GM21367 (cell line): ENCODE measurements around the gene ZNF787.
A peak's percentile ranks its signal among the peaks of the same experiment; 100 is the strongest.

Source experiments
- ATAC-seq: cut with Tn5 transposase; IDR thresholded peaks from one replicate; pipeline ENCODE4 v1.9.1; 2021; ENCODE audit not compliant: unreplicated experiment

The ZNF787 gene

GRCh38 chr19:56123266-56123891 is 2.3 kb upstream of the ZNF787 start:
- ATAC-seq = no peak

GRCh38 chr19:56120371-56121179 is 520 bp downstream of the ZNF787 start:
- ATAC-seq = peak; percentile 12

GRCh38 chr19:56120002-56120370 is 1.1 kb downstream of the ZNF787 start:
- ATAC-seq = no peak

- no peak for ATAC-seq
Observed at GRCh38 chr19:56119582-56119978, 1.5 kb downstream of the ZNF787 start.

GRCh38 chr19:56118666-56119581 is 2.2 kb downstream of the ZNF787 start:
- ATAC-seq = no peak

GRCh38 chr19:56117889-56118288 is 3.2 kb downstream of the ZNF787 start:
- no peak for ATAC-seq

GRCh38 chr19:56117376-56117884 is 3.7 kb downstream of the ZNF787 start:
- no peak for ATAC-seq

GRCh38 chr19:56116606-56117005 is 4.5 kb downstream of the ZNF787 start:
- no peak for ATAC-seq

GRCh38 chr19:56115490-56115889 is 5.6 kb downstream of the ZNF787 start:
- no peak for ATAC-seq

- ATAC-seq = no peak
Observed at GRCh38 chr19:56114778-56115110, 6.4 kb downstream of the ZNF787 start.

GRCh38 chr19:56114051-56114777 is 6.9 kb downstream of the ZNF787 start:
- no peak for ATAC-seq

GRCh38 chr19:56113074-56113632 is 7.9 kb downstream of the ZNF787 start:
- no peak for ATAC-seq

GRCh38 chr19:56112313-56112709 is 8.8 kb downstream of the ZNF787 start:
- no peak for ATAC-seq

- ATAC-seq = no peak
Observed at GRCh38 chr19:56111601-56112312, 9.3 kb downstream of the ZNF787 start.

GRCh38 chr19:56110515-56111448 is 10.3 kb downstream of the ZNF787 start:
- ATAC-seq = no peak

GRCh38 chr19:56109226-56109625 is 11.9 kb downstream of the ZNF787 start:
- ATAC-seq = no peak

GRCh38 chr19:56108447-56109195 is 12.5 kb downstream of the ZNF787 start:
- ATAC-seq = no peak
